ENCODE measurements around the gene TRAPPC14. TPM values are rescaled to one million over a fixed set of nuclear protein-coding genes. Genes with fewer than 3 reads are reported as not detected.
"Not testable (repeated sequence)": the region's sequence is repeated elsewhere in the genome, so short reads cannot be mapped to it uniquely, and the experiment has no call there.

TRAPPC14 gene
- total and polyA plus RNA-seq, 4 donors = 2.8 to 9.7 (median 5.2) TPM

DNA sequence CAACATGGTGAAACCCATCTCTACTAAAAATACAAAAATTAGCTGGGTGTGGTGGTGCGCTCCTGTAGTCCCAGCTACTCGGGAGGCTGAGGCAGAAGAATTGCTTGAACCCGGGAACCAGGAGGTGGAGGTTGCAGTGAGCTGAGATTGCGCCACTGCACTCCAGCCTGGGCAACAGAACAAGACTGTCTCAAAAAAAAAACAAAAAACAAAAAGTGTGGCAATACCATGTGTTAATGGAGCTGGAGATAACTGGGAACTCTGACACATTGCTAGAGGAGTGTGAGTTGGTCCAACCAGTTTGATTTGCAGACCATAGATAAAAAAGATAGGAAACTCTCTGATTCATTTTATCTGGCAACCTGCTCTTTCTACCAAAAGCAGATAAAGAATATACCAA, 12.2 kb downstream of the TRAPPC14 start:
- peak in 1 of 2 donors; percentile 15 for TF ChIP-seq JUND (IDR thresholded peaks at IDR 0.05)
- TF ChIP-seq HNF4A (conservative IDR thresholded peaks at IDR 0.05) = peak; percentile 6 to 41
- TF ChIP-seq, protein P1, sequence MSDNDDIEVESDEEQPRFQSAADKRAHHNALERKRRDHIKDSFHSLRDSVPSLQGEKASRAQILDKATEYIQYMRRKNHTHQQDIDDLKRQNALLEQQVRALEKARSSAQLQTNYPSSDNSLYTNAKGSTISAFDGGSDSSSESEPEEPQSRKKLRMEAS (IDR thresholded peaks at IDR 0.05) = peak; percentile 43
- TF ChIP-seq YY1 (IDR thresholded peaks at IDR 0.05) = peak; percentile 27
- H3K4me1 ChIP-seq (ENCODE audit: control insufficient read depth in 4 of 4, insufficient read depth in 4 of 4, low read length in 3 of 4) = peaks cover 4 to 13% (median 10%) of the 10 kb centered on the region in 4 donors
- H3K27ac ChIP-seq (ENCODE audit: low read depth in 1 of 2, low read length in 2 of 2); H3K27me3 ChIP-seq (ENCODE audit: control insufficient read depth in 4 of 4, insufficient read depth in 4 of 4, low read length in 3 of 4); H3K4me3 ChIP-seq (ENCODE audit: low read depth in 1 of 3, low read length in 3 of 3); DNase-seq (ENCODE audit: low spot score); H3K9me3 ChIP-seq (ENCODE audit: control insufficient read depth in 4 of 4, low read length in 3 of 4); H3K36me3 ChIP-seq (ENCODE audit: control insufficient read depth in 4 of 4, insufficient read depth in 3 of 4, low read depth in 1 of 4, low read length in 3 of 4); H3K9ac ChIP-seq (ENCODE audit: low read depth in 1 of 2, low read length in 2 of 2): not testable (repeated sequence)
- WGBS = 67% methylated on average over 4 of the region's 4 CpGs

DNA sequence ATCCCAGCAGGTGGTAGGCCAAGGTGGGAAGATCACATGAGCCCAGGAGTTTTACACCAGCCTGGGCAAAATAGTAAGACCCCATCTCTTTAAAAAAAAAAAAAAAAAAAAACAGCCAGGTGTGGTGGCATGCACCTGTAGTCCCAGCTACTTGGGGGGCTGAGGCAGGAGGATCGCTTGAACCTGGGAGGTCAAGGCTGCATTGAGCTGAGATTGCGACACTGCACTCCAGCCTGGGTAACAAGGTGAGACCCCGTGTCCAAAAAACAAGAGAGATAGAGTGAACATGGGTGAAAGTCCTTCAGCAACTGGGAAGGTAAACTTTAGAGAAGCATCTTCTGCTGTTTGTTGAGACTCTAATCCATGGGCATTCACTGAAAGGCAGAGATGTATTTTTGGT, 16.1 kb downstream of the TRAPPC14 start:
- Histone ChIP-seq H3K4me3 (ENCODE audit: low read depth in 1 of 3, low read length in 3 of 3) (no peak overlapping the region), H3K27me3 (ENCODE audit: control insufficient read depth in 4 of 4, insufficient read depth in 4 of 4, low read length in 3 of 4) (no peaks in the 10 kb centered on the region), H3K9ac (ENCODE audit: low read depth in 1 of 2, low read length in 2 of 2) (no peak overlapping the region), H3K4me1 (ENCODE audit: control insufficient read depth in 4 of 4, insufficient read depth in 4 of 4, low read length in 3 of 4) (peaks cover 0 to 2% (median 0%) of the 10 kb centered on the region in 4 donors), H3K9me3 (ENCODE audit: control insufficient read depth in 4 of 4, low read length in 3 of 4) (no peaks in the 10 kb centered on the region), H3K27ac (ENCODE audit: low read depth in 1 of 2, low read length in 2 of 2) (no peak overlapping the region), H3K36me3 (ENCODE audit: control insufficient read depth in 4 of 4, insufficient read depth in 3 of 4, low read depth in 1 of 4, low read length in 3 of 4) (no peaks in the 10 kb centered on the region)
- no peak for DNase-seq (ENCODE audit: low spot score)
- TF ChIP-seq YY1 (IDR thresholded peaks at IDR 0.05) (no peak), HNF4A (conservative IDR thresholded peaks at IDR 0.05) (no peak), FOXA2 (IDR thresholded peaks at IDR 0.05) (no peak), EGR1 (IDR thresholded peaks at IDR 0.05; ENCODE audit: low read depth in 2 of 2) (no peak), RAD21 (IDR thresholded peaks at IDR 0.05) (no peak), TAF1 (conservative IDR thresholded peaks at IDR 0.05) (no peak), GABPA (IDR thresholded peaks at IDR 0.05 in 1 of 2, conservative IDR thresholded peaks at IDR 0.05 in 1 of 2) (no peak), NR2F2 (IDR thresholded peaks at IDR 0.05) (no peak), SP1 (IDR thresholded peaks at IDR 0.05) (no peak), CTCF (IDR thresholded peaks at IDR 0.05; ENCODE audit: low read depth, low read length, missing input control) (no peak), RXRA (IDR thresholded peaks at IDR 0.05) (no peak), HNF4G (IDR thresholded peaks at IDR 0.05) (no peak), JUND (IDR thresholded peaks at IDR 0.05) (no peak), ATF3 (IDR thresholded peaks at IDR 0.05) (no peak), FOXA1 (IDR thresholded peaks at IDR 0.05) (no peak), REST (IDR thresholded peaks at IDR 0.05) (no peak)
- TF ChIP-seq, protein P1 (IDR thresholded peaks at IDR 0.05) = no peak
- TF ChIP-seq, protein P2, sequence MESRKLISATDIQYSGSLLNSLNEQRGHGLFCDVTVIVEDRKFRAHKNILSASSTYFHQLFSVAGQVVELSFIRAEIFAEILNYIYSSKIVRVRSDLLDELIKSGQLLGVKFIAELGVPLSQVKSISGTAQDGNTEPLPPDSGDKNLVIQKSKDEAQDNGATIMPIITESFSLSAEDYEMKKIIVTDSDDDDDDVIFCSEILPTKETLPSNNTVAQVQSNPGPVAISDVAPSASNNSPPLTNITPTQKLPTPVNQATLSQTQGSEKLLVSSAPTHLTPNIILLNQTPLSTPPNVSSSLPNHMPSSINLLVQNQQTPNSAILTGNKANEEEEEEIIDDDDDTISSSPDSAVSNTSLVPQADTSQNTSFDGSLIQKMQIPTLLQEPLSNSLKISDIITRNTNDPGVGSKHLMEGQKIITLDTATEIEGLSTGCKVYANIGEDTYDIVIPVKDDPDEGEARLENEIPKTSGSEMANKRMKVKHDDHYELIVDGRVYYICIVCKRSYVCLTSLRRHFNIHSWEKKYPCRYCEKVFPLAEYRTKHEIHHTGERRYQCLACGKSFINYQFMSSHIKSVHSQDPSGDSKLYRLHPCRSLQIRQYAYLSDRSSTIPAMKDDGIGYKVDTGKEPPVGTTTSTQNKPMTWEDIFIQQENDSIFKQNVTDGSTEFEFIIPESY (IDR thresholded peaks at IDR 0.05) = no peak
- 72% methylated on average over 3 of the region's 3 CpGs for WGBS

All from liver (tissue), 9 donors.